Stimulated activated CD8-positive, alpha-beta memory T cell treated with anti-CD3 and anti-CD28 coated beads, Interleukin-2, amount 100 ng/mL, for 48 hours (primary cell): ENCODE measurements around the gene HSPA12B.

ENCODE experiments used
- DNase-seq, 2 donors: peaks; one replicate each; pipeline ENCODE4 v3.0.0-alpha.2; 2020; ENCODE audit warnings: low read depth in 2 of 2

The HSPA12B gene

GRCh38 chr20:3704087-3704486, 28.4 kb upstream of the HSPA12B start:
- DNase-seq: no peak

DNA sequence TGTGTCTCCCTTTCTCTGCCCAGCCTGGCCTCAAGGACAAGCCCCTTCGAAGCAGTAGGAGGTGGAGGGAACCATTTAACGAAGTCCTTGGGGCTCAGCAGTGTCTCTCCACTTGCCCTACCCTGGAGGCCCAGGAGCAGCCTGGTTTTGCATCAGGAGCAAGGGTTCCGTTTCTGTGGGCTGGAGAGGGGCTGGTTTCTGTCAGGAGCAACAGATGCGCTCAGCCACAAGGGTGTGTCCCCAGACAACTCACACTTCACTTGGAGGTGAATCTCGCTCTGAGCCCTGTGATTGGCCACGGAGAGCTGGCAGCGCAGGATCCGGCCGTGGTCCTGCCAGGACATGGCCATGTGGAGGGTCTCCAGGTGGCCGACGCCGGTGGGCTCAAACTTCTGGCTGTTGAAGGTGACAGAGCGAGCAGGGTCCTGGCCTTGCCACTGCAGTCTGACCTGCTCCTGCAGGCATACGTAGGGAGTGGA, 27.0 kb upstream of the HSPA12B start:
- no peak for DNase-seq

DNA sequence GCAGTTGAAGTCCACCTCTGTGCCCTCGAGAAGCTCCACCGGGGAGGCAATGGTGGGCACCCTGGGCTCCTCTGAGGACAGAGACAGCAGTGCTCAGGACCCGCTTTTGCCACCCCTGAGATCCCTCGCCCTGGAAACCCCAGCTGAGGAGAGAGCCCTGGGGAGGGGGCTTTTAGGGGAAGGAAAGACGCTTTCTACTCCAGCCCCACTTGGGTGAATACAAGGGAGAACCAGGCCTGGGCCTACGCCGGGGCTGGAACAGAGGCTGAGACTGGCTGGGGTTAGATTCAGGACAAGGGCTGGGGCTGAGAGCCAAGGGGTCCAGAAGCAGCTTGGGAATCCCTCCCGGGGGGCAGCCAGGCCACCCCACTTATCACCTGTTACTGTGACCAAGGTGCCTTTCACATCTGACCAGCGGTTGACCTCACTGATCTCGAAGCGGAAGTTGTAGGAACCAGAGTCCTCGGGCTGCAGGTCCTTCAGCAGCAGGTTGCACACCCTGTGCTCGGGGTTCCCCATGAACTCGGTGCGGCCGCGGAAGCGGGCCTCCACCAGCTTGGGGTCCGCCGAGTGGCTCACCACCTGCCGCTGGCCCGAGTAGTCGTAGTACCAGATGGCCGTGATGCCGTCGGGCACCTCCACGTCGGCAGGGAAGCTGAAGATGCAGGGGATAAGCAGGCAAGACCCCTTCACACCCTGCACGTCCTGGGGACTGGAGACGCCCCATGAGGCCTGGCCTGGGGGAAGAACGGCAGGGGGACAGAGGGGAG, 26.3 kb upstream of the HSPA12B start:
- DNase-seq: no peak

GRCh38 chr20:3706774-3707507, 25.5 kb upstream of the HSPA12B start:
- DNase-seq: no peak

DNA sequence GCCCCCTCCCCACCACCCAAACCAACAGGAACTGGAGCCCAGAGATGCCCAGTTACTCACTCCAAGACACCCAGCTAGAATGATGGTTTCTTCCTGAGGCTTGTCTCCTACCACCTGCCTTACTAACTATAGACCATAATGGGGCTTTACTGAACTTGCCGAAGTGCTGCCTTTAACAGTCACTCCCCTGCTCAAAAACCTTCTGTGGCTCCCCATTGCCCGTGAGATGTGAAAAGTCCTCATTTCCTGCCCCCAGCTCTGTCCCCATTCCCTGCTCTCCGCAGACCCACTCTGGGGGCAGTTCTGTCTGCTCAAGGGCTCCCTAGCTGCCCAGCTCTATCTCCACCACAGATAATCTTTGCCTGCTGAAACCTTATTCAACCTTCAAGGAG, 25.0 kb upstream of the HSPA12B start:
- DNase-seq: no peak

GRCh38 chr20:3710011-3710466, 22.4 kb upstream of the HSPA12B start:
- DNase-seq: no peak

DNA sequence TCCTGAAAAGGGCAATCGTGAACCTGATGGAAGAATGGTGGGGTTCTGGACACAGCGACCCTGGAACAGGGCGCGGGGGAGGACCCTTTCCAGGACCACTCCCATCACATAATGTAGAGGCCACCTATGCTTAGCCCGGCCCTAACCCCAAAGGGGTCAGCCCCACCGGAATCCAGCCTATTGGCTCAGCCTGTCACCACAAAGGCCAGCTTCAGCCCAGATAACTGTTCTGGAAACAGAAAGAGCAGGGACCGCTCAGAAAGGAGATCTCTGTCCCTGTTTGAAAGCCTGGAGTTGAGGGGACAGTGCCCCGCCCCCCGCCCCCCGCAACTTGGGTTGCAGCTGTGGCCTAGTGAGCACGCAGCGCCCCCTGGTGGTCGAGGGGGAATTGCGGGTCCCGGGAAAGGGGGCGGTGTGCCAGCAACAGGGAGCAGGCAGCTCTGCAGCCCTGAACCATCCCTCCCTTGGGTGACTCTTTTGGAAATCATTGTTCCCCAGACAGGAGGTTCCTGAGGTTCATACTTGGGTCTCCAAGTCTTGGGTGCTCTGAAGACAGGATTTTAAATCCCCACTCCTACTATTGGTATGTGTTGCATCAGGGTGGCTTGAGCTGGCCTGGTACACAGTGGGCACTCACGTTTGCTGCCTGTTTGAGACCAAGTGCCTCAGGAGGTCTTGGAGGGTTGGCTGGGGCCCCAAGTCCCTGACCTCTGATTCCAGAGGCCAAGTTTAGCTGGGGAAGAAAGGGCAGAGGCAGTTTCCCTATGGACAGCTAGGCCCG, 21.6 kb upstream of the HSPA12B start:
- peak; percentile 72 to 75 for DNase-seq

- no peak for DNase-seq
Measured at GRCh38 chr20:3711484-3711941, 21.0 kb upstream of the HSPA12B start.

DNA sequence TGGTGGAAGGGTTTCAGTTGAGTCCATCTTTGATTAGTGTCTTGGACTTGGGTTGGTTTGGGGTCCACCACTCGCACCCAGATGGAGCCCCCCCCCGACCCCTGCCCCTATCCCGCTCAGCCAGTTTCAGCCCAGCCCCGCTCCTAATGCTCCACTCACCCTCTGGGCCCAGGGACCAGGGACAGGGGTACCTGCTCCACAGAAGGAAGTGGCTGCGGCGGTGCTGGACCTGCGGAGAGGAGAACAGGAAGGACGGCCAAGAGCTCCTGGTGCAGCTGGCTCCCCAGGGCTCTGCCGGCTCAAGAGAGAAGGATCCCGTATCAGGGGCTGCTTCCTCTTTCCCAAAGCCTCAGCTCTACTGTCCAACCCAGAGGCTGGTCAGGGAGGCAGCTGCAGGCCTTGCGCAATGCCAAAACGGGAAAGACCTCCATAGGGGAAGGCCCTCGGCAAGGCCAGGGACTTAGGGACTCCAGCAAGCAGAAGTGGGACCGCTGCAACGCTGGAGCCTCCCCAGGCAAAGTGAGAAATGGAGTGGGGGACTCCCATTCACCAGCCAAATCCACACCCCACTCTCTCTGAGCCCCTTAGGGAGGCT, 20.1 kb upstream of the HSPA12B start, which contains the start of gene SIGLEC1:
Gene SIGLEC1, minus strand, starts transcription at position 322 of the 595 bp plus-strand sequence. CDS start 5,472 bp downstream, outside the sequence.
- DNase-seq: no peak

- DNase-seq: no peak
Measured at GRCh38 chr20:3714092-3714491, 18.4 kb upstream of the HSPA12B start.

DNA sequence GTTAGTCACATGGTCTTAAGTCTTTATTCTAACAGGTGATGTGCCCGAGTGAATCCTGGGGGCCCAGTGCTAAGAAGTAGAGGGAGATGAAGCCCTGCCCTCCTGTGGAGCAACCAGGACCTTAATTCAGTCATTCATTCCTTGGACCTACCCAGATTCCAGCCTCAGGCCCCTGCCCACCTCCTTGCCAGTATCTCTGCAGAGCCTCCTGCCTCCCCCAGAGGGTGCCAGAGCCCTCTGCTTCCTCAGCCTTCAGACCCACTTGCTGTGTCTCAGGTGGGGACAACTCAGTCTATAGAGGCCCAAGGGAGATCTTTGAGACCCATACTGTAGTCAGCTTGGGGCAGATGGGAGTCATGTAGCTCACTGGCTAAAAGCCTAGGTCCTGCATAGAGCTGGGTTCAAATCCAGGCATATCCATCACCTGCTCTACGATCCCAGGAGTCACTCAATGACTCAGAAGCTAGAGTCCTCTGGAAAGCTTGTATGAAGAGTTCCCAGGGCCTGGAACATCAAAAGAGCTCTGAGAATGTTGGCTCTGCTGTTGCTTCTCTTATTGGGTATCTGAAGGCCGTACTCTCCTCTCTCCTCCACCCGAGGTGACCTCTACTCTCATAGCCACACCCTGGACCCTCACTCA, 16.2 kb upstream of the HSPA12B start:
- peak in 1 of 2 donors; percentile 19 for DNase-seq

GRCh38 chr20:3719046-3719445, 13.4 kb upstream of the HSPA12B start:
- no peak for DNase-seq

GRCh38 chr20:3720068-3720467, 12.4 kb upstream of the HSPA12B start:
- DNase-seq: no peak

DNA sequence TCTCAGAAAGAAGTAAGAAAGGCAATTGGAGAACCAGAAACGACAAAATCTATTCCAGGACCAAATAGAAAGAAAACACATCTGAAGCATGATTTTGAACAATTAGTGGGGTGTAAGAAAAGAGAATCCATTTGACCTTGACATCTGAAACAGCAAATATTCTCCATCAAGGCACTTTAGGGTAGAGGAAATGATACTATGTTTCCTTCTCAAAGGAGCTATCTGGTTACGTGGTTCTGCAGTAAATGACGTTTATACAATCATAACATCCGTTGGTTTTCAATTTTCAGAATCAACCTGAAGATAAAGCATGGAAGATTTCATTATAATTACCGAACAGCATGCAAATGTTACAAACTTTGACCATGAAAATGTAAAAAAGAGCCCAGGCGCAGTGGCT, 11.9 kb upstream of the HSPA12B start:
- no peak for DNase-seq

GRCh38 chr20:3721912-3722311, 10.6 kb upstream of the HSPA12B start:
- no peak for DNase-seq

DNA sequence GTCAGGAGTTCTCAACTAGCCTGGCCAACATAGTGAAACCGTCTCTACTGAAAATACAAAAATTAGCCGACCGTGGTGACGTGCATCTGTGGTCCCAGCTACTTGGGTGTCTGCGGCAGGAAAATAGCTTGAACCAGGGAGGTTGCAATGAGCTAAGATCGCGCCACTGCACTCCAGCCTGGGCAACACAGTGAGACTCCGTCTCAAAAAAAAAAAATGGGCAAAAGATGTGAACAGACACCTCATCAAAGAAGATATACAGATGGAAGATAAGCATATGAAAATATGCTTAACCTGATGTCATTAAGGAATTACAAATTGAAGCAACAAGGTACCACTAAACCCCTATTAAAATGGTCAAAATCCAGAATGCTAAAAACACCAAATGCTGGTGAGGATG, 9.2 kb upstream of the HSPA12B start:
- DNase-seq: no peak

DNA sequence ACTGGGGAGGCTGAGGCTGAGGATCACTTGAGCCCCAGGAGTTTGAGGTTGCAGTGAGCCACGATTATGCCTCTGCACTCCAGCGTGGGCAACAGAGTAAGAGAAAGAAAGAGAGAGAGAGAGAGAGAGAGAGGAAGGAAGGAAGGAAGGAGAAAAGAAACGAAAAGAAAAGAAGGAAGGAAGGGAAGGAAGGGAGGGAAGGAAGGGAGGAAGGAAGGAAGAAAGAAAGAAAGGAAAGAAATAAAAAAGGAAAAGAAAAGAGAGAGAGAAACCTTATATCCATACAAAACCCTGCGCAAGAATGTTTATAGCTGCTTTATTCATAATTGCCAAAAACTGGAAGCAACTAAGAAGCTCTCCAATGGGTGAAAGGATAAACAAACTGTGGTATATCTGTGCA, 8.1 kb upstream of the HSPA12B start:
- no peak for DNase-seq

DNA sequence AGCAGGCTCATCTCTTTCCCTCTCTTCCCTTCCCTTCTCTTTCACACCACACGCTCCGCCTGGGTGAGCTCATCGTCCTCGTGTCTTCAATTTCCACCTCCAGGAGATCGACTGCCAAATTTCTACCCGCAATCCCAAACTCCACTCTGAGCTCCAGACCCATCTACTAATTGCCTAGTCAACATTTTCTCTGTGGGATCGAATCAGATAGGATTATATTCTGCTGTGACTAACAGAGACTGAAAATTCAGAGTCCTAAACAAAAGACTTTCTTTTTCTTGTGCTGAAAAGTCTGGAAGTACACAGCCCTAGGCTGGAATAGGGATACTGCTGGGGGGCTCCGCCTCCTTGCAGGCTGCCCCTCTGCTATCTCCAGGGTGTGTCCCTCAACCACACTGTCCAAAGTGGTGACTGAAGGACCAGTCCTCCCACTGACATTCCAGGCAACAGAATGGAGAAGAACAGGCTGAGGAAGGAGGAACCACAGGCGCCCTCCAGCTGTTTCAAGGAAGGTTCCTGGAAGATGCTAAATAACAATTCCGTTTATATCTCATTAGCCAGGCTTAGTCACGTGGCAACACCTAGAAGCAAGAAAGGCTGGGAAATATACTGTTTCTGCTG, 5.0 kb upstream of the HSPA12B start:
- no peak for DNase-seq

DNA sequence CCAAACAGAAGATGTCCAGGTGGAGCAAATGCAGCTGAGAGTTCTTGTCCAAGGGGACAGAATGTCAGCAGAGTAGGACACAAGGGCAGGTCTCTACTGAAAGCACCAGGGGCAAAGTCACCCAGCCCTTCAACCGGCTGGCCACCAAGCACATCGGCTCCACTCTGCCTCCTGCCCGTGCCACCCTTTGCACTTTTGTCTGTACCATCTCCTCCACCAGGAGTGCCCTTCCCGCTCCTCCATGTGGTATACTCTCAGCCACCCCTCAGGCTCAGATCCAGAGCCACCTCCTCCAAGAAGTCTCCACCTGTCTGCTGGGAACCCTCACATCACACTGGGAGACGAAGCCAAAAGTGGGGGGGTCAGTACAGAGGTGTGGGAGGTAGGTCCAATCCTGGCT, 4.1 kb upstream of the HSPA12B start:
- DNase-seq: no peak

- DNase-seq: no peak
Measured at GRCh38 chr20:3728876-3729275, 3.6 kb upstream of the HSPA12B start.

- DNase-seq: no peak
Measured at GRCh38 chr20:3729378-3729777, 3.1 kb upstream of the HSPA12B start.
